Measurements from ENCODE around the gene PPARG.

DNA sequence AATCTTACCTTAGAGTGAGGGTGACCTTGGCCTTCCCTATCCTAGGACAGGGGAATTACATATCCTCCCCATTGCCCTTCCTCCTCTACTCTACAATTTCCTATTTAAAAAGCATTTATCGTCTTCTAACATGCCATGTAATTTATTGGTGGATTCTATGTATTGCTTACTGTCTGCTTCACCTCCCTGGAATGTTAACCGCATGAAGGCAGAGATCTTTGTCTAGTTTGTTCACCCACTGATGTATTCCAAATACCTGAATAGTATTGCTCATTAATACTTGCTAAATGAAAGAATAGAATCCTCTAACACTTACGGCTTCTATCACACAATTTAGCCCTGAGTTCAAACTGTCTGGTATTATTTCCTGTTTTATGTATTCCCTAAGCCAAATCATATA is 68.6 kb downstream of the PPARG start:
- TF ChIP-seq EP300 (IDR thresholded peaks at IDR 0.05): no peak
- TF ChIP-seq, protein P1, sequence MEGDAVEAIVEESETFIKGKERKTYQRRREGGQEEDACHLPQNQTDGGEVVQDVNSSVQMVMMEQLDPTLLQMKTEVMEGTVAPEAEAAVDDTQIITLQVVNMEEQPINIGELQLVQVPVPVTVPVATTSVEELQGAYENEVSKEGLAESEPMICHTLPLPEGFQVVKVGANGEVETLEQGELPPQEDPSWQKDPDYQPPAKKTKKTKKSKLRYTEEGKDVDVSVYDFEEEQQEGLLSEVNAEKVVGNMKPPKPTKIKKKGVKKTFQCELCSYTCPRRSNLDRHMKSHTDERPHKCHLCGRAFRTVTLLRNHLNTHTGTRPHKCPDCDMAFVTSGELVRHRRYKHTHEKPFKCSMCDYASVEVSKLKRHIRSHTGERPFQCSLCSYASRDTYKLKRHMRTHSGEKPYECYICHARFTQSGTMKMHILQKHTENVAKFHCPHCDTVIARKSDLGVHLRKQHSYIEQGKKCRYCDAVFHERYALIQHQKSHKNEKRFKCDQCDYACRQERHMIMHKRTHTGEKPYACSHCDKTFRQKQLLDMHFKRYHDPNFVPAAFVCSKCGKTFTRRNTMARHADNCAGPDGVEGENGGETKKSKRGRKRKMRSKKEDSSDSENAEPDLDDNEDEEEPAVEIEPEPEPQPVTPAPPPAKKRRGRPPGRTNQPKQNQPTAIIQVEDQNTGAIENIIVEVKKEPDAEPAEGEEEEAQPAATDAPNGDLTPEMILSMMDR (IDR thresholded peaks at IDR 0.05): no peak
